Ishikawa (cell line): ENCODE results near the gene PRKCD.

Experiments
- CEBPB ChIP-seq: IDR thresholded peaks from 2 replicates; pipeline ENCODE4 v1.6.1; 2012
- EP300 ChIP-seq: IDR thresholded peaks from 2 replicates; pipeline ENCODE4 v1.6.1; 2012; ENCODE audit warnings: borderline replicate concordance
- FOXM1 ChIP-seq: IDR thresholded peaks from 2 replicates; pipeline ENCODE4 v1.6.1; 2012; ENCODE audit warnings: low read depth, borderline replicate concordance
- NFIC ChIP-seq: IDR thresholded peaks from 2 replicates; pipeline ENCODE4 v1.6.1; 2012
- RAD21 ChIP-seq: IDR thresholded peaks from 2 replicates; pipeline ENCODE4 v1.6.1; 2012; ENCODE audit warnings: low read depth
- TCF12 ChIP-seq: IDR thresholded peaks from 2 replicates; pipeline ENCODE4 v1.6.1; 2012; ENCODE audit warnings: low read depth
- TEAD4 ChIP-seq: IDR thresholded peaks from 2 replicates; pipeline ENCODE4 v1.6.1; 2012
- TF ChIP-seq, protein P1 (sequence below): IDR thresholded peaks from 2 replicates; pipeline ENCODE4 v1.6.1; 2012
- TF ChIP-seq, protein P2 (sequence below): IDR thresholded peaks from 2 replicates; pipeline ENCODE4 v1.6.1; 2012; ENCODE audit warnings: low read depth, mild to moderate bottlenecking

DNA sequence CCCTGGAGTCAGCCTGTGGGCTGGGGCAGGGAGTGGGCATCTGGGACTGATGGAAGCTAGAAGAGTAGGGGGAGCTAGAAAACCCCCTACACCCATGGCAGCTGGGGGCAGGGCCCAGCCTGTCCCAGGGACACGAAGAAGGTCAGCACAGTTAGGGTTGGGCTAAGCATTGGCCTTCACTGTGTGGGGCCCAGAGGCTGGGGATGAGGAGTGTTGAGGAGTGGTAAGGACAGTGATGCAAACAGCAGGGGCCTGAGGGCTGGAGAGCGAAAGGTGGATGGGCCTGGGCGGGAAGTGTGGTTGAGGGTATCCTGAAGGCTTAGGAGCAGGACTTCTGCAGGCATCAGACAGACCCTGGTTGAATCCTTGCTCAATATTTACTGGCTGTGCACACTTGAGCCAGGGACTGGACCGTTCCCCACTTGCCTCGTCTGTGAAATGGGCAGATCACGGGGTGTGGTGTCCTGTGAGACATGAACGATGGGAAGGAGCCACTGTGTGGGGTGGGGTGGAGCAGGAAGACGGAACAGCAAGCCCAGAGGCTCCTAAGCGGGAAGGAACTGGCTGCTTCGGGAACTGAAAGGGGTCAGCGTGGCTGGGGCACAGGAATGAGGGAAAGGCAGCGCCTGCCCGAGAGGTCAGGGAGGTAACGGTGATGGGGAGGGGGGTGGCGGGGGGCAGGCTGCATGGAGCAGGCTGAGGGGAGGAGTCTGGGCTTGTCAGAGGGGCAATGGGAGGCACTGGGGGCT, 7.3 kb downstream of the PRKCD start:
- TF ChIP-seq CEBPB, result no peak
- no peak for TF ChIP-seq TCF12
- TF ChIP-seq, protein P1, sequence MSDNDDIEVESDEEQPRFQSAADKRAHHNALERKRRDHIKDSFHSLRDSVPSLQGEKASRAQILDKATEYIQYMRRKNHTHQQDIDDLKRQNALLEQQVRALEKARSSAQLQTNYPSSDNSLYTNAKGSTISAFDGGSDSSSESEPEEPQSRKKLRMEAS, result no peak
- TF ChIP-seq RAD21, result no peak
- no peak for TF ChIP-seq EP300
- TF ChIP-seq TEAD4, result no peak
- TF ChIP-seq NFIC, result no peak
- TF ChIP-seq, protein P2, sequence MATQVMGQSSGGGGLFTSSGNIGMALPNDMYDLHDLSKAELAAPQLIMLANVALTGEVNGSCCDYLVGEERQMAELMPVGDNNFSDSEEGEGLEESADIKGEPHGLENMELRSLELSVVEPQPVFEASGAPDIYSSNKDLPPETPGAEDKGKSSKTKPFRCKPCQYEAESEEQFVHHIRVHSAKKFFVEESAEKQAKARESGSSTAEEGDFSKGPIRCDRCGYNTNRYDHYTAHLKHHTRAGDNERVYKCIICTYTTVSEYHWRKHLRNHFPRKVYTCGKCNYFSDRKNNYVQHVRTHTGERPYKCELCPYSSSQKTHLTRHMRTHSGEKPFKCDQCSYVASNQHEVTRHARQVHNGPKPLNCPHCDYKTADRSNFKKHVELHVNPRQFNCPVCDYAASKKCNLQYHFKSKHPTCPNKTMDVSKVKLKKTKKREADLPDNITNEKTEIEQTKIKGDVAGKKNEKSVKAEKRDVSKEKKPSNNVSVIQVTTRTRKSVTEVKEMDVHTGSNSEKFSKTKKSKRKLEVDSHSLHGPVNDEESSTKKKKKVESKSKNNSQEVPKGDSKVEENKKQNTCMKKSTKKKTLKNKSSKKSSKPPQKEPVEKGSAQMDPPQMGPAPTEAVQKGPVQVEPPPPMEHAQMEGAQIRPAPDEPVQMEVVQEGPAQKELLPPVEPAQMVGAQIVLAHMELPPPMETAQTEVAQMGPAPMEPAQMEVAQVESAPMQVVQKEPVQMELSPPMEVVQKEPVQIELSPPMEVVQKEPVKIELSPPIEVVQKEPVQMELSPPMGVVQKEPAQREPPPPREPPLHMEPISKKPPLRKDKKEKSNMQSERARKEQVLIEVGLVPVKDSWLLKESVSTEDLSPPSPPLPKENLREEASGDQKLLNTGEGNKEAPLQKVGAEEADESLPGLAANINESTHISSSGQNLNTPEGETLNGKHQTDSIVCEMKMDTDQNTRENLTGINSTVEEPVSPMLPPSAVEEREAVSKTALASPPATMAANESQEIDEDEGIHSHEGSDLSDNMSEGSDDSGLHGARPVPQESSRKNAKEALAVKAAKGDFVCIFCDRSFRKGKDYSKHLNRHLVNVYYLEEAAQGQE, result no peak
- TF ChIP-seq FOXM1, result no peak
